ENCODE measurements around the gene MCUR1. TPM values are rescaled to one million over a fixed set of nuclear protein-coding genes. Genes with fewer than 3 reads are reported as not detected.

MCUR1 gene
- total RNA-seq, 1 experiment from 2014 or later, result 35.4 TPM

- peaks cover 2% of the 10 kb centered on the region for H3K27me3 Mint-ChIP-seq (ENCODE audit: low read depth)
- no peak overlapping the region for H2AFZ ChIP-seq (ENCODE audit: low read length)
- no CpG with 5 or more reads among the region's 6 CpGs for WGBS (ENCODE audit: extremely low coverage, insufficient read length, low lambda C conversion rate)
These were observed 51.5 kb downstream of the MCUR1 start for GRCh38 chr6:13762611-13763441.

More at GRCh38 chr6:13762611-13763441, 51.5 kb downstream of the MCUR1 start:
- H2BK5ac ChIP-seq (ENCODE audit: insufficient read length, low read length), result no peak overlapping the region
- Mint-ChIP-seq H3K9me3 (no peaks in the 10 kb centered on the region), H3K36me3 (ENCODE audit: insufficient read depth in 1 of 3, low read depth in 3 of 3) (no peaks in the 10 kb centered on the region), H3K4me1 (peaks cover 10% of the 10 kb centered on the region in 2 experiments), H3K4me3 (no peak overlapping the region), H3K27ac (no peak overlapping the region)
- H3K4me2 ChIP-seq (ENCODE audit: insufficient read depth, insufficient read length, low read length), result no peak overlapping the region
- H3T11ph ChIP-seq (ENCODE audit: low read length), result no peak overlapping the region
- H3K56ac ChIP-seq (ENCODE audit: insufficient read length, low read depth, low read length), result no peak overlapping the region
- H3K14ac ChIP-seq (ENCODE audit: insufficient read depth, low read length), result no peak overlapping the region
- no peak overlapping the region for H3K27ac ChIP-seq (ENCODE audit: insufficient read length, low read depth, low read length)
- no peak overlapping the region for H4K91ac ChIP-seq (ENCODE audit: insufficient read length, low read depth, low read length)
- no peak for TF ChIP-seq CTCF (conservative IDR thresholded peaks at IDR 0.05)
- H3K9me3 ChIP-seq (ENCODE audit: control insufficient read depth, low read depth, low read length), result no peaks in the 10 kb centered on the region
- no peak overlapping the region for H2BK120ac ChIP-seq (ENCODE audit: low read depth, low read length, poor library complexity, severe bottlenecking)
- no peak overlapping the region for H3K9ac ChIP-seq (ENCODE audit: extremely low read depth, insufficient read length, low read length)
- H4K8ac ChIP-seq (replicated peaks; ENCODE audit: insufficient read length, low read depth, low read length), result no peak overlapping the region
- no peak overlapping the region for H3K23ac ChIP-seq (ENCODE audit: insufficient read length, low read depth, low read length)
- H2BK15ac ChIP-seq (ENCODE audit: low read depth, low read length), result no peak overlapping the region
- no peak overlapping the region for H3K18ac ChIP-seq (ENCODE audit: insufficient read length, low read depth, low read length)
- no peaks in the 10 kb centered on the region for H3K79me1 ChIP-seq (ENCODE audit: insufficient read depth, low read depth, low read length, poor library complexity, severe bottlenecking)
- peaks cover 3% of the 10 kb centered on the region; the same call in 1 of the 2 replicates for H3K4me1 ChIP-seq (ENCODE audit: insufficient read depth, low read length)
- no peak overlapping the region for H2BK20ac ChIP-seq (ENCODE audit: low read depth, low read length, poor library complexity, severe bottlenecking)
- no peaks in the 10 kb centered on the region for H3K23me2 ChIP-seq (ENCODE audit: insufficient read length, low read depth, low read length, poor library complexity, severe bottlenecking)
- no peak overlapping the region for H2AK5ac ChIP-seq (ENCODE audit: insufficient read length, low read length)
- H4K5ac ChIP-seq (ENCODE audit: insufficient read length, low read depth, low read length), result no peak overlapping the region
- H3K4ac ChIP-seq (ENCODE audit: low read depth, low read length), result no peak overlapping the region
- no peaks in the 10 kb centered on the region for H3K79me2 ChIP-seq (ENCODE audit: insufficient read depth, low read length)
- no peaks in the 10 kb centered on the region for H3K27me3 ChIP-seq (ENCODE audit: insufficient read depth, low read length)
- H4K20me1 ChIP-seq (ENCODE audit: control insufficient read depth, insufficient read depth, insufficient read length), result no peaks in the 10 kb centered on the region
- DNase-seq, result no peak
- no peak overlapping the region for H2BK12ac ChIP-seq (ENCODE audit: insufficient read length, low read depth, low read length)
